ENCODE measurements around the gene ICOS.
"Not testable (repeated sequence)": the region's sequence is repeated elsewhere in the genome, so short reads cannot be mapped to it uniquely, and the experiment has no call there.

ICOS gene

GRCh38 chr2:203975912-203976311, 39.3 kb downstream of the ICOS start:
- no peak for DNase-seq (ENCODE audit: low read depth in 2 of 2)

DNA sequence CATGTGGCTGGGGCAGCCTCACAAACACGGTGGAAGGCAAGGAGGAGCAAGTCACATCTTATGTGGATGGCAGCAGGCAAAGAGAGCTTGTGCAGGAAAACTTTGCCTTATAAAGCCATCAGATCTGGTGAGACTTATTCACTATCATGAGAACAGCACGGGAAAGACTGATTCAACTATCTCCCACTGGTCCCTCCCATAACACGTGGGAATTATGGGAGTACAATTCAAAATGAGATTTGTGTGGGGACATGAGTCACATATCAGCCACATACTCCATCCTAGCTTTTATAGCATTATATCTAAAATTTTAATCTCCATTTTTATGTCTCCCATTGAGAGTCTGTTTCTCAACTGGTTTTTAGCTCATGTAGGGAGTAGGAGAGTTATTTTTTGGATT, 45.7 kb downstream of the ICOS start:
- DNase-seq (ENCODE audit: low read depth in 2 of 2), result no peak

GRCh38 chr2:203983064-203983715, 46.6 kb downstream of the ICOS start:
- DNase-seq (ENCODE audit: low read depth in 2 of 2), result no peak

GRCh38 chr2:203985978-203986377, 49.4 kb downstream of the ICOS start:
- not testable (repeated sequence) for DNase-seq (ENCODE audit: low read depth in 2 of 2)

DNA sequence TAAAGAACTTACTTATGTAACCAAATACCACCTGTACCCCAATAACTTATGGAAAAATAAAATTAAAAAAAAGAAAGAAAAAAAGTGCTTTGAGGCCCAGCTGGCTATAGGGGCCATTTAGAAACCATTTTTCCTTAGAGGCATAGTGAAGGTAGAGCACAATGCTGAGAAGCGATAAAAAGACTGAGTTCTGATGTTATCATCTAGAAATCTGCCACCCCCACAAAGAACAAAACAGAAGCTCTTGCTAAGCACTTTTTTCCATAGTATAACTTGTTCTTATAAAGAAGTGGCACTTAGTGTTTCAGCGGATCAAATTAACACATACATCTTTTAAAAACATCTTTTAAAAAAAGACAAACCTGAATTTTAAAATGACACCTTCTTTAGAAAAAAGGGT, 51.4 kb downstream of the ICOS start:
- DNase-seq (ENCODE audit: low read depth in 2 of 2), result no peak

DNA sequence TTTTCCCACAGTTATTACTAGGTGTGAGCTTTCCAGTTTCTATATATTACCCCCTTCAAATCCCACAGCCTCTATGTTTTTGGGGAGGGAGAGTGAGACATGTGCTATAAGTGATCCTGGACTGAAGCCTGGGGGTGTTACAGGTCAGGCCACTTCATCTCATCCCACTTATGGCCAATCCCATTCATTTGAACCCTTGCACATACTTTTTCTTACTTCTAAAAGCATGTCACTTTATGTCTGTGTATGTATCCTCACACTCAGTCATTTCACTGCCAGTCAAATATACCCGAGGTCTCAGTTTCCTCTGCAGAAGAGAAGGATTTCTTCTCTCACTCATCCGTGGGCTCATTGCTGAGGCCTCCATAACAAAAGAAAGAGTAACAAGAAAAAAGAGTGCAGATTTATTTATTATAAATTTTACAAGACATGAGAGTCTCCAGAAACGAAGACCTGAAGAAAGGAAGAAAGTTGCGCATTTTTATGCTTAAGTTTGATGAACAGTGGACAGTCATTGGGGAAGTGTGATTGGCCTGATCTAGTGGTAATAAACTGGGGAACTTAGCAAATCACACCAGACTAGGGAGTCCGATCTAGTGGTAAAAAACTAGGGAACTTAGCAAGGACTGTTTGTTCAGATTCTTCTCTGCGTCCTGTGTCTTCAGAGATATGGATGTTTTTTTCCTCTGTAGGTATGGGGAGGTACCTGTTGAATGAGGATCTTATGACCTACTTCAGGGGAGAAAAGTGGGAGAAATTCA, 52.1 kb downstream of the ICOS start:
- DNase-seq (ENCODE audit: low read depth in 2 of 2), result no peak

DNA sequence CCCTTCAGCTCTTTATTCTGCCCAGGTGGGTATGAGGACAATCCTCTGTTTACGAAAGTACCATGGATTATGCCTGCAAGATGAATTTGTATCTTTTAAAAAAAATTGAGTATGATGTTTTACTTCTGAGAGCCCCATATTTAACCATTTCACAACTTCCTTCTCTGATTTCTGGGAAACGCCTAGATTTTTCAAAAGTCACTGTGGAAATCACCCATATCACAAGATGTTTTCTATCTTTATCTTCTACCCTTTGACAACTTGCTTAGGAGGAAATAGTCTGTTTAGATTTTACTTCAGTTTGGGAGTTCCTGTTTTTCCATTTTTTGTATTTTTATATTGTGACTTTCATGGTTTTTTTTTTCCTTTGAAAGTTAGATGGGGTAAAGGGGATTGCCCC, 53.0 kb downstream of the ICOS start:
- DNase-seq (ENCODE audit: low read depth in 2 of 2), result no peak

GRCh38 chr2:203992509-203992908, 55.9 kb downstream of the ICOS start:
- DNase-seq (ENCODE audit: low read depth in 2 of 2), result no peak

- no peak for DNase-seq (ENCODE audit: low read depth in 2 of 2)
Observed at GRCh38 chr2:203993011-203993410, 56.4 kb downstream of the ICOS start.

- no peak for DNase-seq (ENCODE audit: low read depth in 2 of 2)
Observed at GRCh38 chr2:203993560-203993959, 57.0 kb downstream of the ICOS start.

GRCh38 chr2:203994735-203995134, 58.2 kb downstream of the ICOS start:
- DNase-seq (ENCODE audit: low read depth in 2 of 2), result no peak

DNA sequence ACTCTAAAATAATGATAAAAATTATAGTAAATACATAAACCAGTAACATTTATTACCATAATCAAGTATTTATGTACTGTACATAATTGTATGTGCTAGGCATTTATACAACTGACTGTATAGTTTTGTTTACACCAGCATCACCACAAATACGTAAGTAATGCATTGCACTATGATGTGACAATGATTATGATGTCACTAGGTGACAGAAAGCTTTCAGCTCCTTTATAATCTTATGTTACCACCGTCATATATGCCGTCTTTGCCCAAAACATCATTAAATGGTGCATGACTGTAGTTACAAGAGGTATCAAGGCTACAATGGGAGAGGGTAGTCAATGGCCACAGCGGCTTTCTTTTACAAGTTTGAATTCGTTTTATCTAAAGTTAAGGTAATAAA, 60.1 kb downstream of the ICOS start:
- no peak for DNase-seq (ENCODE audit: low read depth in 2 of 2)

GRCh38 chr2:203997481-203997880, 60.9 kb downstream of the ICOS start:
- DNase-seq (ENCODE audit: low read depth in 2 of 2), result no peak

DNA sequence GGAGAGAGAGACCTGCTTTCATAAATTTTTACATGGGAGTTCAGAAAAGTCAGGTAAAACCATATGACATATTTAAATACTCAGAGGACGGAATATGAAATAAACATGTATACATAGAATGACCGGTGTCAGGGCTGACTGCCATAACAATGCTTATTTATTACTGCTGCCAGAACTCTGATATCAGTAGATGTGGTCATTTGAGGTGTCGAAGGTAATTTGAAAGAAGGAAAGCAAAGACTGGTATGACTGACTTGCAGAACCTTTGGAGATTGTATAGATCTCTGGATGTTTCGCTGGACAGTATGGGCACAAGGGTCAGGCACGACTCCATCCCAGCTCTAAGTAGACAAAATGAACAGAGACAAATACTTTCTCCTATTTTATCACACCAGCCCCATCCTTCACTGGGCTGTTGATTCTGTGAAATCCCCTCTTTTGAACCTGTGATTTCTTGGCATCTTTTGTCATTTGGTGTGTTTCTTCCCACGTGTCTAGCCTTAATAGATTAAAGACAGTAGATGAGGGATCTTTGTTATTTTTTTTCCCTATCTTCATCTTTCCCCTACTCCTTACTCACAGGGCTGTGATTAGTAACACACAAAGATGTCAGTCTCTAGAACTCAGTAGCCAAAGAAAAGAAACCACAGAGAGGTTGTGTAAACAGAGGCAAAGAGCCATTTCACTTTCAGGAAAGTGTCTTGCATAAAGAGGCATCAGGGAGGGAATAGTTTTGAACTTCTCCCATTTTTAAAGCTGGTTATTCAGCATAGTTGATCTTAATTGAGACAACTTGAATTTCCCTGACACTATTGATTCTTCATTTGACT, 61.6 kb downstream of the ICOS start:
- DNase-seq (ENCODE audit: low read depth in 2 of 2), result no peak

DNA sequence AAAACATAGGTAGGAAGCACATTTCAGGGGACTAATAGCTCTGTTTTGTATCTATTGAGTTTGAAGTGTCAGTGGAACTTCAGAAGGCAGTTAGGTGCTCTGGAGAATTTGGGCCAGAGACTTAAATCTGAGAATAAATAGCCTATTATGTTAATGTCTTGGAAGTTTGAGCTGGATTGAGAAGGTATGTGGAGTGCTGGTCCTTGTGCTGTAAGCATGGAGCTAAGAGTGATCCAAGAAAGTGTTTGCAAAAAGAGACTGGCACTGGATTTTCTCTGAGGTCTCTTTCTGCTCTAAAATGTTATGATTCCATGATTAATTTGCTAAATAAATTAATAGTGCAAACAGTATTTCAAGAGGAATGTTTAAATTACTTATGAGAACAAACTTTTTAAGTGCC, 63.3 kb downstream of the ICOS start:
- no peak for DNase-seq (ENCODE audit: low read depth in 2 of 2)

GRCh38 chr2:204000446-204000845, 63.9 kb downstream of the ICOS start:
- no peak for DNase-seq (ENCODE audit: low read depth in 2 of 2)

GRCh38 chr2:204003276-204003990, 66.9 kb downstream of the ICOS start:
- DNase-seq (ENCODE audit: low read depth in 2 of 2), result no peak

DNA sequence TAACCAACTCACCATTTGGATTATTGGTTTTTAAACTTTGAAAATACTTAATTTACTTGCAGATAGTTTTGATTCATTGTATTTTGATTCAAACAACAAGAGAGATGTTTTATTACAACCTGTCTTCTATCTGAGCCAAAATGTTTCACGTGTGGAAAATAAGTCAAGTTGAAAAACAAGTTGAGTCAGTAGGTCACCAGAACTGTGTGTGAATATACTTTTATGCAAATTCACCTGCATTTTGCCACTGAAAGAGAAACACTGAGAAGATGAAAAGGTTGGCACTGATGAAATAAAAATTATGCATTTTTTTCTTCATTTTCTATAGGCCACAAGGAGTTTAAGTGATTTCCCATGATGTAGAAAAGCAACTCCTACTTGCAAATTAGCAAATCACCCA, 68.3 kb downstream of the ICOS start:
- DNase-seq (ENCODE audit: low read depth in 2 of 2), result no peak

DNA sequence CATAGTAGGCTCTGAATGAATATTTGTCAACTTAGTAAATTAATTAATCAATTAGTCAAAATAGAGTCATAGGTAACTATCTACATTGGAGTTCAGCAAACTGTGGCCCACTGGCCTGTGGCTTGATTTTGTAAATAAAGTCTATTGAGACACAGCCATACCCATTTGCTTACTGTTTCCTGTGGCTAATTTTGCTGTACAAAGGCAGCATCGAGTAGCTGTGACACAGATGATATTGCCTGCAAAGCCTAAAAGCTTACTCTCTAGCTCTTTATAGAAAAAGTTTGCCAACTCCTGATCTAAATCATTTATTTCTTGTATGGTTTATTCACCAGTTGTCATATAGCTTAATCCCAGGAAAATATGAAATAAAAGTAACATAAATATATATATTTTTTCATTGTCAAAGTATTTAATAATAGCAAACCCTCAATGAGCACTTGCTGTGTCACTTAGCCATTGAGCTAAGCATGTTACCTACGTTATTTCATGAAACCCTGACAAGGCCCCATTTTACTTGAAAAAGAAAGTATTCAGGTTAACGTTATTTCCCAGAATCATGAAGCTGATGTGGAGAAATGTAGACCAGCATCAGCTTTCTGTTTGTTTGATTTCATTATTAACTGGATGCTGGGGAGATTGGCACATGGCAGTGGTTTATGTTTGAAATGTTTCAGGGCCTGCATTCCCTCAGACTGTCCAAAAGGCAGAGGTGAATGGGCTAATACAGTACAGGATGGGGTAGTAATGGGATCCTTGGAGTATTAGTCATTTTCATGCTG, 69.6 kb downstream of the ICOS start:
- DNase-seq (ENCODE audit: low read depth in 2 of 2), result no peak

DNA sequence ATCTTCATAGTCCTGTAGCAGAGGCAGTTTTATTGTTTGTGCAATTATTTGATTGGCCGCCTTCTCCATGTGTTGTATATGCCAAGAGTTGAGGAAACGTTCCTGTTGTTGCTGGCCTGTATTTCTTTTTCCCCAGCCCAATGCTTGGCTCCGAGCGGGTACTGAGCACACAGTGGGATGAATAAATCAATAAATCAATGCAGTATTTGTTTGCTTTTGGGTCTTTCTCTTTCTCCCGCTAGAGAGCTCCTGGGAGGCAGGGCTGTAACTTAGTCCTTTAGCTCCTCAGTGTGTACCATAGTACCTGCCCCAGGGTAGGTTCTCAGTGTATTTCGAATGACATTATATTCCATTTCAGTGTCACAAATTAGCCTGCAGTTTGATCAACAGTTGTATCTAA, 71.8 kb downstream of the ICOS start:
- no peak for DNase-seq (ENCODE audit: low read depth in 2 of 2)
